Fibroblast of lung (primary cell): ENCODE data around the gene PSKH1. TPM values are rescaled to one million over a fixed set of nuclear protein-coding genes. Genes with fewer than 3 reads are reported as not detected.

Experiments used
- DNase-seq, 2 donors: peaks; one replicate each; pipeline versions ENCODE4 v3.0.0 to v3.0.0-alpha.2; 2010; ENCODE audit warnings: low read depth in 2 of 2
- H2AFZ ChIP-seq: 2 replicates; pipeline ENCODE4 v1.5.1; 2012; ENCODE audit warnings: low read length, control low read depth, inconsistent platforms
- H3K27ac ChIP-seq: 2 replicates; pipeline ENCODE4 v1.5.1; 2011; ENCODE audit warnings: low read length, control low read depth; ENCODE audit not compliant: insufficient read depth
- H3K27me3 ChIP-seq: 2 replicates; pipeline ENCODE4 v1.5.1; 2011; ENCODE audit warnings: mild to moderate bottlenecking, low read length; ENCODE audit not compliant: control insufficient read depth, insufficient read depth
- H3K36me3 ChIP-seq: 2 replicates; pipeline ENCODE4 v1.5.1; 2011; ENCODE audit warnings: low read length; ENCODE audit not compliant: control insufficient read depth, insufficient read depth
- H3K4me1 ChIP-seq: 2 replicates; pipeline ENCODE4 v1.5.1; 2011; ENCODE audit warnings: low read length; ENCODE audit not compliant: control insufficient read depth, insufficient read depth; ENCODE audit errors: extremely low read depth
- H3K4me2 ChIP-seq: 2 replicates; pipeline ENCODE4 v1.5.1; 2011; ENCODE audit warnings: low read length, control low read depth; ENCODE audit not compliant: insufficient read depth; ENCODE audit errors: extremely low read depth
- H3K4me3 ChIP-seq, 4 experiments: fragments of 200-600 bp in 1 of 4; sonication (generic) in 1 of 4; replicated peaks in 1 of 4; 2 replicates each; pipeline ENCODE4 v1.5.1; 2011 to 2016; ENCODE audit warnings: low read length in 4 of 4, low read depth in 3 of 4, mild to moderate bottlenecking in 3 of 4, control low read depth in 2 of 4, inconsistent platforms in 1 of 4, mixed read lengths in 1 of 4; ENCODE audit not compliant: insufficient read depth in 1 of 4; ENCODE audit errors: control extremely low read depth in 1 of 4
- H3K79me2 ChIP-seq: 2 replicates; pipeline ENCODE4 v1.5.1; 2012; ENCODE audit warnings: mild to moderate bottlenecking, low read length, inconsistent platforms; ENCODE audit not compliant: control insufficient read depth, insufficient read depth
- H3K9ac ChIP-seq: 2 replicates; pipeline ENCODE4 v1.5.1; 2011; ENCODE audit warnings: mild to moderate bottlenecking, low read length, control low read depth; ENCODE audit not compliant: insufficient read depth
- H3K9me3 ChIP-seq: 2 replicates; pipeline ENCODE4 v1.5.1; 2012; ENCODE audit warnings: low read depth, low read length; ENCODE audit not compliant: control insufficient read depth, insufficient read depth
- H4K20me1 ChIP-seq: 2 replicates; pipeline ENCODE4 v1.5.1; 2011; ENCODE audit warnings: low read length; ENCODE audit not compliant: control insufficient read depth, insufficient read depth; ENCODE audit errors: extremely low read depth
- EZH2 ChIP-seq: IDR thresholded peaks from 2 replicates; pipeline ENCODE4 v1.5.1; 2012; ENCODE audit warnings: low read length, control low read depth, mild to moderate bottlenecking; ENCODE audit errors: missing control alignments
- polyA plus RNA-seq, 2 donors: library from polyadenylated mRNA; depleted of rRNA in 1 of 2; stranded (reverse) in 1 of 2; unstranded in 1 of 2; fragments of >200 nt; gene quantifications; 2 replicates each; pipeline ENCODE4 v1.2.1, GENCODE V29; 2011 to 2012; ENCODE audit warnings: missing spikeins in 1 of 2
- total RNA-seq: library from RNA; depleted of rRNA; stranded (reverse); fragments of >200 nt; gene quantifications from 2 replicates; pipeline ENCODE4 v1.2.1, GENCODE V29; 2014
- TF ChIP-seq, protein P1 (sequence below), 2 donors: IDR thresholded peaks in 1 of 2; conservative IDR thresholded peaks in 1 of 2; 1 replicate in 1 of 2; 2 replicates in 1 of 2; pipeline ENCODE4 v1.5.1; 2011 to 2012; ENCODE audit warnings: low read length in 2 of 2, control low read depth in 1 of 2, inconsistent platforms in 1 of 2, low read depth in 1 of 2, mild to moderate bottlenecking in 1 of 2

PSKH1 gene
- total and polyA plus RNA-seq, 2 donors (not counting 1 experiment from before 2014, with no cell fraction given), result 13.4 to 15.4 TPM

DNA sequence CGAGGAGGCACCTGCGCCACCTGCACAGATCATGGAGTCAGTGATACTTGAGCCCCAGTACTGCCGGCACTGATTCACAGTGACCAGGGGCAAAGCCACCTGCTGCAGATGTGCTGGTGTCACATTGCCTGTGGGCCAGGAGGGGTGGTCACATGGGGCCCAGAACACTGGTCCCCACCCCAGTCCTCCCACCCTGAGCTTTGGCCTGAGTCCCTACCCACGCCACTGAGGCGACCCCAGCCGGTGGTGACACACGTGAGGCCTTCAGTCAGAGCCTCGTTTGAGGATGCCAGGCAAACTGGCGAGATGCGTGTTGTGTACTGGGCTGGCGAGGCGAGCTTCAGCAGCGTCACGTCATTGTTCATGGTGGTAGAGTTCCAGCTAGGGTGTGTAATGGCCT lies 37.1 kb downstream of the PSKH1 start:
- Histone ChIP-seq H4K20me1 (no peaks in the 10 kb centered on the region), H2AFZ (no peak overlapping the region), H3K9ac (no peak overlapping the region), H3K9me3 (no peaks in the 10 kb centered on the region), H3K79me2 (no peaks in the 10 kb centered on the region), H3K4me1 (peaks cover 8% of the 10 kb centered on the region), H3K4me3 (no peak overlapping the region), H3K27me3 (no peaks in the 10 kb centered on the region), H3K27ac (no peak overlapping the region), H3K36me3 (peaks cover 14% of the 10 kb centered on the region), H3K4me2 (no peak overlapping the region)
- no peak for TF ChIP-seq EZH2
- TF ChIP-seq, protein P1, sequence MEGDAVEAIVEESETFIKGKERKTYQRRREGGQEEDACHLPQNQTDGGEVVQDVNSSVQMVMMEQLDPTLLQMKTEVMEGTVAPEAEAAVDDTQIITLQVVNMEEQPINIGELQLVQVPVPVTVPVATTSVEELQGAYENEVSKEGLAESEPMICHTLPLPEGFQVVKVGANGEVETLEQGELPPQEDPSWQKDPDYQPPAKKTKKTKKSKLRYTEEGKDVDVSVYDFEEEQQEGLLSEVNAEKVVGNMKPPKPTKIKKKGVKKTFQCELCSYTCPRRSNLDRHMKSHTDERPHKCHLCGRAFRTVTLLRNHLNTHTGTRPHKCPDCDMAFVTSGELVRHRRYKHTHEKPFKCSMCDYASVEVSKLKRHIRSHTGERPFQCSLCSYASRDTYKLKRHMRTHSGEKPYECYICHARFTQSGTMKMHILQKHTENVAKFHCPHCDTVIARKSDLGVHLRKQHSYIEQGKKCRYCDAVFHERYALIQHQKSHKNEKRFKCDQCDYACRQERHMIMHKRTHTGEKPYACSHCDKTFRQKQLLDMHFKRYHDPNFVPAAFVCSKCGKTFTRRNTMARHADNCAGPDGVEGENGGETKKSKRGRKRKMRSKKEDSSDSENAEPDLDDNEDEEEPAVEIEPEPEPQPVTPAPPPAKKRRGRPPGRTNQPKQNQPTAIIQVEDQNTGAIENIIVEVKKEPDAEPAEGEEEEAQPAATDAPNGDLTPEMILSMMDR (conservative IDR thresholded peaks at IDR 0.05 in 1 of 2, IDR thresholded peaks at IDR 0.05 in 1 of 2; ENCODE audit: low read depth in 1 of 2, low read length in 2 of 2), result no peak
- DNase-seq, result no peak

DNA sequence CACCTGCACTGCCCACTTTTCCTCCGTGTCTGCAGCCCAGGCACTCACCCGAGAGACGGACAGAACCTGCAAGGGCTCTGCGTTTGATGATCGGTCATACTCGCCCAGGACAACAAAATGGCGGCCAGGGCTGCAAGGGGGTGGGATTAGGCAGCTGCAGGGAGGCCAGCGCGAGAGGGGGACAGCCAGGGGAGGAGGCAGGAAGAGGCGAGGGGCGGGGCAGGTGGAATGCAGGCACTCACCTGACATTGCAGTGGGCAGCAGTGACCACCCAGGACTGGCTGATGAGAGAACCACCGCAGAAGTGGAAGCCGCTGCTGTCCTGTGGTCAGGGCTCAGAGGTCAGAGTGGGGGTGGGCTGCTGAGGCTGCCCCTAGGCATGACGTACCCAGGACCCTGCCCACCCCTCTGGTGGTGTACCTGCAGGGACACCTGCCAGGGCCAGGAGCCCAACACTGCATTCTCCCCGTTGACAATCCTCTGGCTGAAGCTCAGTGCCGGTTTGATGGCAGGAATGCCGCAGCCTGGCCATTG lies 37.7 kb downstream of the PSKH1 start:
- Histone ChIP-seq H3K27me3 (no peaks in the 10 kb centered on the region), H3K4me2 (no peak overlapping the region), H3K79me2 (no peaks in the 10 kb centered on the region), H2AFZ (no peak overlapping the region), H3K9ac (no peak overlapping the region), H3K9me3 (no peaks in the 10 kb centered on the region), H3K36me3 (peaks cover 14% of the 10 kb centered on the region), H3K27ac (no peak overlapping the region), H3K4me3 (no peak overlapping the region), H3K4me1 (peaks cover 8% of the 10 kb centered on the region), H4K20me1 (no peaks in the 10 kb centered on the region)
- DNase-seq, result no peak
- no peak for TF ChIP-seq EZH2

DNA sequence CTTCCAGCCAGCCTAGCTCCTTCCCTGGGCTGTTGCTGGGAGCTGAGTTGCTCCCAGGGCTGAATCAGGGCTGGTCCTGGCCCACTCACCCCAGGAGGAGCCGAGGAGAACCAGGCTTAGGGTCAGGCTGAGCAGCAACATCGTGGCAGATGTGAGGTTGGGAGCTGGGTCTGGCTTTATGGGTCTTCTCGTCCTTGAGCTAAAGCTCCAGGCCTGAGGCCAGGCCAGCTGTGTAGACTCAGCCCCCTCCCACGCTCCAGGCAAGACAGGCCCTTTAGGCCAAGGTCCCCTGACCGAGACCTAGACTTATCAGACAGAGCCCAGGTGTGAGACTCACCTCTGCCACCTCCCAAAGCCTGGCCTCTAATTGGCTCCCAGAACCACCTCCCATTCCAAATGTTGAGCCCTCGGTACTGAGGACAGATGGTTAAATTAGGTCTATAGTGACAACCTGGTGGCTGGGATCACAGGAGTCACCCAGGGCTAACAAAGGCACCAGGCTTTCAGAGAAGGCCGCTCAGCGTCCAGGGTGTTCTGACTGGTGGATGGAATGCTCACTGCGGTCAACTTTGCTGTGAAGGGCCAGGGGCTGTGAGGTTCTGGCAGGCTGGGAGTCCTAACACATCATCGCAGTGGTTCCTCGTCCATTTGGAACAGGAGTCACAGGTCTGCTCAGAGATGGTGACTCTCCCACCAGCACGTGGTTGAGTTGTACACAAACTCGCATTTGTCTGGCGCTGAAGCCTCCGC lies 38.8 kb downstream of the PSKH1 start, which contains the start of gene CTRL:
Gene CTRL, minus strand, starts transcription at position 151 of the 750 bp plus-strand sequence. Its CDS starts 10 bp downstream, at position 141.
- no peak for DNase-seq
- no peaks in the 10 kb centered on the region for H3K9me3 ChIP-seq
- no peak for TF ChIP-seq EZH2
- TF ChIP-seq, protein P1 (conservative IDR thresholded peaks at IDR 0.05 in 1 of 2, IDR thresholded peaks at IDR 0.05 in 1 of 2; ENCODE audit: low read depth in 1 of 2, low read length in 2 of 2), result peak; percentile 18 to 32
- H2AFZ ChIP-seq, result no peak within 1 kb of the TSS
- H3K4me3 ChIP-seq, result no peak within 1 kb of the TSS
- peaks cover 14% of the 10 kb centered on the region for H3K36me3 ChIP-seq
- H3K9ac ChIP-seq, result no peak within 1 kb of the TSS
- no peak within 1 kb of the TSS for H3K4me2 ChIP-seq
- no peaks in the 10 kb centered on the region for H4K20me1 ChIP-seq
- peaks cover 1% of the 10 kb centered on the region for H3K79me2 ChIP-seq
- no peak within 1 kb of the TSS for H3K27ac ChIP-seq
- peaks cover 9% of the 10 kb centered on the region for H3K4me1 ChIP-seq
- H3K27me3 ChIP-seq, result no peaks in the 10 kb centered on the region
